ENCODE data around the gene NAGLU.
A peak's percentile ranks its signal among the peaks of the same experiment; 100 is the strongest.

The NAGLU gene

DNA sequence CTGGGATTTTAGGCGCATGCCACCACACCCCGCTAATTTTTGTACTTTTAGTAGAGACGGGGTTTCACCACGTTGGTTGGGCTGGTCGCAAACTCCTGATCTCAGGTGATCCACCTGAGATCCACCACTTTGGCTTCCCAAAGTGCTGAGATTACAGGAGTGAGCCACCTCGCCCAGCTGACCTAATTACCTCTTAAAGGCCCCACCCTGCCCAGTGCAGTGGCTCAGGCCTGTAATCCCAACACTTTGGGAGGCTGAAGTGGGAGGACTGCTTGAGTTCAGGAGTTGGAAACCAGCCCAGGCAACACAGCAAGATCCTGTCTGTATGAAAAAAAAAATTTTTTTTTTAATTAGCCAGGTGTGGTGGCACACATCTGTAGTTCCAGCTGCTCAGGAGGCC is 23.0 kb downstream of the NAGLU start:
- Mint-ChIP-seq H3K36me3 (ENCODE audit: low read depth) (peaks cover 10% of the 10 kb centered on the region), H3K27me3 (ENCODE audit: low read depth) (no peaks in the 10 kb centered on the region), H3K9me3 (no peaks in the 10 kb centered on the region), H3K4me3 (no peak overlapping the region), H3K27ac (no peak overlapping the region), H3K4me1 (ENCODE audit: low read depth) (peaks cover 28% of the 10 kb centered on the region)
- no peak for DNase-seq (ENCODE audit: low spot score)

- Mint-ChIP-seq H3K27me3 (ENCODE audit: low read depth) (no peaks in the 10 kb centered on the region), H3K27ac (no peak overlapping the region), H3K4me3 (peak overlapping the region; percentile 56), H3K36me3 (ENCODE audit: low read depth) (peaks cover 13% of the 10 kb centered on the region), H3K9me3 (no peaks in the 10 kb centered on the region), H3K4me1 (ENCODE audit: low read depth) (peaks cover 25% of the 10 kb centered on the region)
- DNase-seq (ENCODE audit: low spot score) = no peak
Measured at GRCh38 chr17:42560246-42560645, 24.2 kb downstream of the NAGLU start.

GRCh38 chr17:42561897-42562387 is 25.9 kb downstream of the NAGLU start, which contains the start of gene COASY:
Gene COASY, plus strand, starts transcription at chr17:42562148. Its CDS starts 475 bp downstream, at chr17:42562623.
- H3K36me3 Mint-ChIP-seq (ENCODE audit: low read depth) = peaks cover 16% of the 10 kb centered on the region
- peak; percentile 93 for DNase-seq (ENCODE audit: low spot score)
- peak within 1 kb of the TSS; percentile 96 for H3K27ac Mint-ChIP-seq
- peak within 1 kb of the TSS; percentile 92 for H3K4me3 Mint-ChIP-seq
- H3K9me3 Mint-ChIP-seq = no peaks in the 10 kb centered on the region
- H3K4me1 Mint-ChIP-seq (ENCODE audit: low read depth) = peaks cover 24% of the 10 kb centered on the region
- H3K27me3 Mint-ChIP-seq (ENCODE audit: low read depth) = no peaks in the 10 kb centered on the region

- peaks cover 24% of the 10 kb centered on the region for H3K4me1 Mint-ChIP-seq (ENCODE audit: low read depth)
- H3K27me3 Mint-ChIP-seq (ENCODE audit: low read depth) = no peaks in the 10 kb centered on the region
- peak overlapping the region; percentile 92 for H3K4me3 Mint-ChIP-seq
- peaks cover 18% of the 10 kb centered on the region for H3K36me3 Mint-ChIP-seq (ENCODE audit: low read depth)
- no peaks in the 10 kb centered on the region for H3K9me3 Mint-ChIP-seq
- peak overlapping the region; percentile 96 for H3K27ac Mint-ChIP-seq
- DNase-seq (ENCODE audit: low spot score) = no peak
Measured at GRCh38 chr17:42562388-42563142, 26.5 kb downstream of the NAGLU start.

DNA sequence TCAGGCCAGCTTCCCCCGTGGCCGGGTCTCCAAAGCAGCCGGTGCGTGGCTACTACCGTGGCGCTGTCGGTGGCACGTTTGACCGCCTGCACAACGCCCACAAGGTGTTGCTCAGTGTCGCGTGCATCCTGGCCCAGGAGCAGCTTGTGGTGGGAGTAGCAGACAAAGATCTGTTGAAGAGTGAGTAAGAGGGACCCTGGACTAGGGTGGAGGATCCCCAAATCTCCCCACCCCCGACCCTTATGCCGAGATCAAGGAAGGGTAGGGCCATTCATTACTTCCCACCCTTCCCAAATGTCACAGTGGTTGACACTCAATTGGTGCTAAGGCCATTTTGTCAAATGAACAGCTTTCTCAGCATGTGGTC is 27.1 kb downstream of the NAGLU start:
- no peak for DNase-seq (ENCODE audit: low spot score)
- Mint-ChIP-seq H3K27ac (peak overlapping the region; percentile 96), H3K27me3 (ENCODE audit: low read depth) (no peaks in the 10 kb centered on the region), H3K36me3 (ENCODE audit: low read depth) (peaks cover 21% of the 10 kb centered on the region), H3K4me3 (peak overlapping the region; percentile 92), H3K4me1 (ENCODE audit: low read depth) (peaks cover 27% of the 10 kb centered on the region), H3K9me3 (no peaks in the 10 kb centered on the region)

DNA sequence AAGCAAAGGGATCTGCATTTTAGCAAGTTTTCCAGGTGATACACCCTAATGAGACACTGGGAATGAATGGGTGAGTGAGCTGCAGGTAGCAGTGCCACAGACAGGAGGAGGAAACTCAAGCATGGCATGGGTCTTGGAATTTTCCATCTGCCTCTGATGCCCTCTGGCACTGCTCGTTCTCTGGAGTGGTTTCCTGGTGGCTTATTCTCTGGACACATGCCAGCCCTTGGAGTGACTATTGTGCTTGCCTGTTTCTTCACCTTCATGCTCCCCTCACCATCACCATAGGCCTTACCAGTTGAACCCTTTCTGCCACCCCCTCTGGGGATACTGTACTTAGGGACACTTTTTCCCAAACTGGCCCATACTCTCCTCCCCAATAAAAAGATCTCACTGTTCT is 27.5 kb downstream of the NAGLU start:
- no peak for DNase-seq (ENCODE audit: low spot score)
- Mint-ChIP-seq H3K9me3 (no peaks in the 10 kb centered on the region), H3K27me3 (ENCODE audit: low read depth) (no peaks in the 10 kb centered on the region), H3K27ac (peak overlapping the region; percentile 74), H3K4me1 (ENCODE audit: low read depth) (peaks cover 29% of the 10 kb centered on the region), H3K36me3 (ENCODE audit: low read depth) (peaks cover 23% of the 10 kb centered on the region), H3K4me3 (peak overlapping the region; percentile 92)

GRCh38 chr17:42563950-42564349 is 27.9 kb downstream of the NAGLU start:
- Mint-ChIP-seq H3K36me3 (ENCODE audit: low read depth) (peaks cover 27% of the 10 kb centered on the region), H3K9me3 (no peaks in the 10 kb centered on the region), H3K27ac (peak overlapping the region; percentile 74), H3K4me1 (ENCODE audit: low read depth) (peaks cover 31% of the 10 kb centered on the region), H3K27me3 (ENCODE audit: low read depth) (no peaks in the 10 kb centered on the region), H3K4me3 (peak overlapping the region; percentile 92)
- DNase-seq (ENCODE audit: low spot score) = no peak

GRCh38 chr17:42564815-42565522 is 28.9 kb downstream of the NAGLU start:
- Mint-ChIP-seq H3K9me3 (no peaks in the 10 kb centered on the region), H3K4me1 (ENCODE audit: low read depth) (peaks cover 31% of the 10 kb centered on the region), H3K4me3 (no peak overlapping the region), H3K27ac (no peak overlapping the region), H3K36me3 (ENCODE audit: low read depth) (peaks cover 36% of the 10 kb centered on the region), H3K27me3 (ENCODE audit: low read depth) (no peaks in the 10 kb centered on the region)
- no peak for DNase-seq (ENCODE audit: low spot score)

- DNase-seq (ENCODE audit: low spot score) = no peak
- peaks cover 39% of the 10 kb centered on the region for H3K36me3 Mint-ChIP-seq (ENCODE audit: low read depth)
- H3K4me3 Mint-ChIP-seq = peak overlapping the region; percentile 89
- no peaks in the 10 kb centered on the region for H3K9me3 Mint-ChIP-seq
- H3K27me3 Mint-ChIP-seq (ENCODE audit: low read depth) = no peaks in the 10 kb centered on the region
- H3K27ac Mint-ChIP-seq = no peak overlapping the region
- H3K4me1 Mint-ChIP-seq (ENCODE audit: low read depth) = peaks cover 26% of the 10 kb centered on the region
Measured at GRCh38 chr17:42565523-42566214, 29.6 kb downstream of the NAGLU start.

- Mint-ChIP-seq H3K27ac (peak overlapping the region; percentile 96), H3K4me1 (ENCODE audit: low read depth) (peaks cover 26% of the 10 kb centered on the region), H3K27me3 (ENCODE audit: low read depth) (no peaks in the 10 kb centered on the region), H3K4me3 (peak overlapping the region; percentile 89), H3K9me3 (no peaks in the 10 kb centered on the region), H3K36me3 (ENCODE audit: low read depth) (peaks cover 45% of the 10 kb centered on the region)
- no peak for DNase-seq (ENCODE audit: low spot score)
Measured at GRCh38 chr17:42566215-42566882, 30.3 kb downstream of the NAGLU start.

DNA sequence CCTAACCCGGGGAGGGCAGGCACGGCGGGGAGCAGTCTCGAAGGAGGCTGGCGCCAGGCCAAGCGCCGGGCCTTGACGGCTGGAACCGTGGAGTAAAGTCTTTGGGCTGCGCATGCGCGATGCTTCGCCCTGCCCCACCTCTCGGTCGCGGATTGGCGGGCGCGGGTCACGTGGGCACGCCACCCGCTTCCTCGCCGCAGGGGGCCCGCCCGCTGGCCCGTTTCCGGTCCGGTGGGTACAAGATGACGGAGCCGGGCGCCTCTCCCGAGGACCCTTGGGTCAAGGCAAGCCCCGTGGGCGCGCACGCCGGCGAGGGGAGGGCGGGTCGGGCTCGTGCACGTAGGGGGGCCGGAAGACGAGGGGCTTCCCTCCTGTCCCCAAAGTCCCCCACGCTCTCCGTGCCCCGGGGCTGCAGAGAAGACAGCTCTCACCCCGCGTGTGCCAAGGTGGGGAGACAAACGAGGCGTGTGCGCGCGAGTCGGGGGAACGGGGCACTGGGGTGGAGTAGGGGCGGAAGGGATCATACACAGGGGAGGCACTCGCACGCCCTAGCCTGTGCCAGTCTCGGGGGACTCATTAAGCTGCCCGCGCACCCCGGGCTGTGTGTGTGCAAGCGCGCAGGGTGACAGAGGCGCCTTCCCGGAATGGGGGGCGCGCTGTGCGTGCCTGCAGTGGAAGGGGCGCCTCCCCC is 31.0 kb downstream of the NAGLU start, which contains the start of gene MLX:
Gene MLX (plus strand): TSS at position 218 of the 691 bp plus-strand sequence. CDS start 25 bp downstream, at position 243.
- peaks cover 49% of the 10 kb centered on the region for H3K36me3 Mint-ChIP-seq (ENCODE audit: low read depth)
- peaks cover 23% of the 10 kb centered on the region for H3K4me1 Mint-ChIP-seq (ENCODE audit: low read depth)
- no peaks in the 10 kb centered on the region for H3K27me3 Mint-ChIP-seq (ENCODE audit: low read depth)
- no peaks in the 10 kb centered on the region for H3K9me3 Mint-ChIP-seq
- H3K27ac Mint-ChIP-seq = peak within 1 kb of the TSS; percentile 96
- peak; percentile 93 for DNase-seq (ENCODE audit: low spot score)
- H3K4me3 Mint-ChIP-seq = peak within 1 kb of the TSS; percentile 89

GRCh38 chr17:42568341-42569111 is 32.5 kb downstream of the NAGLU start:
- H3K27ac Mint-ChIP-seq = peak overlapping the region; percentile 47
- no peaks in the 10 kb centered on the region for H3K27me3 Mint-ChIP-seq (ENCODE audit: low read depth)
- H3K36me3 Mint-ChIP-seq (ENCODE audit: low read depth) = peaks cover 54% of the 10 kb centered on the region
- peaks cover 23% of the 10 kb centered on the region for H3K4me1 Mint-ChIP-seq (ENCODE audit: low read depth)
- H3K4me3 Mint-ChIP-seq = peak overlapping the region; percentile 89
- no peak for DNase-seq (ENCODE audit: low spot score)
- no peaks in the 10 kb centered on the region for H3K9me3 Mint-ChIP-seq
